GM18520 (cell line): ENCODE data around the gene DNAL4.
"Not testable (repeated sequence)": the region's sequence is repeated elsewhere in the genome, so short reads cannot be mapped to it uniquely, and the experiment has no call there.

ENCODE experiments used
- ATAC-seq: cut with Tn5 transposase; IDR thresholded peaks from one replicate; pipeline ENCODE4 v1.9.1; 2021; ENCODE audit not compliant: unreplicated experiment

Gene DNAL4

DNA sequence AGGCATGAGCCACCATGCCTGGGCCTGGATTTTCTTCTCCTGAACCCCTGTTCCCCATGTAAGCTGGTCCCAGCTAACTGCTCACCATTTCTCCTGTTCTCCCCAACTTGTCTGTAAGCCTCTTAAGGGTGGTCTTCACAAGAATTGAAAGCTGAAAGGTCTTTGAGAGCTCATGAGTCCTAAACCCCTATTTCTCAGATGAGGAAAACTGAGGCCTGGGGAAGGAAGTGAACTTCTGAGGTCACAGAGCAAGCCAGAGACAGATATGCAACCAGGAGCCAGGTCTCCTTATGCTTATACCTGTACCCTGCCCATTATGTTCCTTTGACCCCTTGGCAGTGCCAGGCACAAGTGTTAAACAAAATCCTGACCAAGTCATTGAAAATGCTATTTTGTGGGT, 33.6 kb upstream of the DNAL4 start:
- no peak for ATAC-seq

DNA sequence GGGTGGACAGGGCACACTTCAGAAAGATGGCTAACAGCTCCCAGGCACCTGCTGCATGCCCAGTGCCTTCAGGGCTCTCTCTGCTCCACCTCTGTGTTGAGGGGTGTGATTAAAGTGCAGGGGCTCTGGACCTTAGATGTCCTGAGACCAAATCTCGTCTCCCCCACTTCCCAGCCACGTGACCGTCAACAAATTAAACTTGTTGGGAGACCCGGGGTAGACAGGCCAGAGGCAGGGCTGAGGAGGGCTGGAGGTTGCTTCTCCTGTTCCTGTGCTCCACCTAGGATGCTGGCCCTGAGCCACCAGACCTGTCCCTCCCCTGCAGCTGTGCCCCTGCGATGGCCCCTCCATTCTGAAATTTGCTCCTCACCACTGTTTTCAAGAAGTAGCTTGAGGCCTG, 32.9 kb upstream of the DNAL4 start:
- ATAC-seq, result no peak

DNA sequence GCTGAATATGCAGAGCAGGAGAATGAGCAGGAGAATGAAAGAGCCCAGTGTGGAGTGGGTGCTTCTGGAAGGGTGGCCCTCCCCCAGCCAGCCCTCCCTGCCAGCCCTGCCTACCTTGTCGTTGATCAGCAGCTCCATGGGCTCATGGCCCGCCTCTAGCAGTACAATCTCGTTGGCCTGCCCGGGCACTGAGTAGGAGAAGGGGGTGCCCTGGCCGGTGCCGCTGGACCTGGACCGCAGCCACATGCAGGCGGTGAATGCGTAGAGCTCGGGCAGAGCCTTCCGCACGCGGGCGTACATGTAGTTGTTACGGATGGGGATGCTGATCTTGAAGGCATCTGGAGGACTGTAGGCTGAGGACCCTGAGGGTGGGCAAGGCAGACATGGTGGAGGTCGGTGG, 32.4 kb upstream of the DNAL4 start:
- ATAC-seq, result no peak

DNA sequence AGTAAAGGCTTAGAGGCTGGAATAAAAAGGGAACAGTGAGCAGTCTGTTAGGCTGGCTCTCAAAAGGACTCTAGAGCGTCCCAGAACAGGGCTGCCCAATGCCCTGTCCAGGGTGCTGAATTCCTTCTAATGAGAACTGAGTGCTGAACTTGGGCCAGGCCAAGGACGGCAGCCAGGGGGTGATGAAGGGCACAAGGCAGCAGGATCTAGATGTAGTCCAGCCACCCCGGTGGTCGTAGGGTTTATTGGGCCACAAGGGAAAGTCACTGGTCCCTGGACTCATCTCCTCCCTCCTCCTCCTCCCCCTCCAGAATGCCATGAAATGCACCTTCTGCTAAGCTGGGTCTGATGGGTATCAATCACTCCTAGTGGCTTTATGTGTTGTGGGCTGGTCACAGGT, 30.6 kb upstream of the DNAL4 start:
- ATAC-seq, result no peak

- no peak for ATAC-seq
These were observed 29.7 kb upstream of the DNAL4 start for GRCh38 chr22:38823637-38824036.

- ATAC-seq, result no peak
These were observed 29.1 kb upstream of the DNAL4 start for GRCh38 chr22:38823076-38823475.

DNA sequence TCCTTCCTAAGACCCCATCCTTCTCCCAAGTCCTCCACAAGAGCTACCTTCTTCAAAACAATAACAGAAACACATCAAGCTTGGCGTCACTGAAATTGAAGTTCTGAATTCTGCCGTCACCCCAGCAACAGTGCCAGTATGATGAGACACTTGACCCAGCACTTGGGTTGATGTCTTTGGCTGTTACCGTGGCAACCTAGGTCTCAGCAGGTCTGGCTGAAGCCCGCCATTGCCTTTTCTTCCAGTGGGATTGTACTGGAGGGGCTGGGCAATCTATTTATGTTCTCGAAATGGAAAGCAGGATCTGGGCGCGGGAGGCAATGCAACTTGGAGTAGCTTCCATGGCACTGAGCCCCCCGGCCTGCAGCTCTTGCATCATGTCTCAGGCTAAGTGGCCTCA, 26.1 kb upstream of the DNAL4 start:
- ATAC-seq, result no peak

GRCh38 chr22:38819387-38819940, 25.5 kb upstream of the DNAL4 start:
- ATAC-seq, result no peak

DNA sequence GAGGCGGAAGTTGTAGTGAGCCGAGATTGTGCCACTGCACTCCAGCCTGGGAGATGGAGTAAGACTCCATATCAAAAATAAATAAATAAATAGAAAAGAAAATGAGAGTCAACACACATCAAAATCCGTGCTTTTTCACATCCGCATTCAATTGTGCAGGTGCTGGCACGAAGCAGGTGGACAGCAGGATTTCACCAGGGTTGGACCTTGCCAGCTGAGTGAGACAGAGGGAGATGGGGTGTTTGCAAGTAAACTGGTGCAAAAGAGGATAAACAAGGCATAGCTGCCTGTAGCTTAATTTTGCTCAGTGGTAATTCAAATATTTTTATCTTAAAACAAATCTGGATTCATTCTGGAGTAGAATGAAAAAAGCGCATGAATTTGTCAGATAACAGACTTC, 23.3 kb upstream of the DNAL4 start:
- no peak for ATAC-seq

GRCh38 chr22:38815842-38816241, 21.9 kb upstream of the DNAL4 start:
- ATAC-seq, result no peak

DNA sequence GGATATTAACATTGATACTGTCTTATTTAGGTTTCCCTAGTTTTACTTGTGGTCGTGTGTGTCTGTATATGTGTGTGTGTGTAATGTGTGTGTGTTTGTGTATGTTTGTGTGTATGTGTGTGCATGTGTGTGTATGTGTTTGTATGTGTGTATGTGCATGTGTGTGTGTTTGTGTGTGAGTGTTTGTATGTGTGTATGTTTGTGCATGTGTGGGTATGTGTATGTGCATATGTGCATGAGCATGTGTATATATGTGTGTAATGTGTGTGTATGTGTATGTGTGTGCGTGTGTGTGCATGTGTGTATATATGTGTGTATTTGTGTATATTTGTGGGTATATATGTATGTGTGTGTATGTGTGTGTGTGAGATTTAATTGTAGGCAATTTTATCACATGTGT, 17.3 kb upstream of the DNAL4 start:
- ATAC-seq, result no peak

- not testable (repeated sequence) for ATAC-seq
These were observed 11.2 kb upstream of the DNAL4 start for GRCh38 chr22:38805041-38805593.

DNA sequence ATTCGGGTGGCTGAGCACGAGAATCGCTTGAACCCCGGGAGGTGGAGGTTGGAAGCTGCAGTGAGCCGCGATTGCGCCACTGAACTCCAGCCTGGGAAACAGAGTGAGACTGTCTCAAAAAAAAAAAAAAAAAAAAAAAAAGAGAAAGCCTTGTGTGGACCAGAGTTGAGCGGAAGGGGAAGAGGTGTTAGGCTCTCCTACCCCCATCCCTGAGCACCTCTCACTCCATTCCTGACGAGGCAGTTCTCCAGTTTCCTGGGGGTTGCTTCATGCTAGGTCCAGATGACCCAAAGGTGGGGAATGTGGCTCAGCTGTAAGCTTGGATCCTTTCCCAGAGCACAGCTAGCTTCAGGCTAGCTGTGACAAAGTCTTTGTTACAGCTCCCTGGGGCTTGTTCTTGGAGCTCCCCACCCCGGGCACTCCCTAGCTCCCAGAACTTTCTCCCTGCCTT, 8.8 kb upstream of the DNAL4 start:
- no peak for ATAC-seq

DNA sequence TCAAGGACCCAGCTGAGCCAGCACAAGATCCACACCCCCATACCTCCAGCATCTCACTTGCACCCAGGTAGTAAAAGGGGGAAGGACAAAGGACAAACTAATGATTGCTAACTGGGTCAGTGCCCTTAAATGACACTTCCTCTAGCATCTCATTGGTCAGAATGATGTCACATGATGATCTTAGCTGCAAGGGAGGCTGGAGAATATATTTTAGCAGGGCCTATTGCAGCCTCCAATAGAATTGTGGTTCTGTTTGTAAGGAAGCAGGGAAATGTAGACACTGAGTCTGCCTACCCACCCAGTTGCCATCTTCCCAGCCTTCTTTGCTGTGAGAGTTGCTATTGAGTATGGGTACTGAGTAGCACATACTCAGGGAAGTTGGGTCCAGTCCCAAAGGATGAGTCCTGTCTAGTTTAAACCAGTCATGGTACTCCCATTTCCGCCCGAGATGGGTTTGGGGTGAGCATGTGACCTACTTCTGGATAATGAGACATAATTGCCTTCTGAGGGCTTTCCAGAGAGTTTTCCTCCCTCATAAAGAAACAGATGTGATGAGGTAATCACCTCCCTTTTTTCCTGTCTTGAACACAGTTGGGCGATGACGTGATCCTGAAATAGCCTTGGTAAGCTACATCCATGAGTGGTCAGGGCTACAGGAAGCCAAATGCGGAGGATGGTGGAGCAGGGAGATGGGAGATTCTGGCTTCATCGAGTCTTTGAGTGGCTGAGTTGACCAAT, 5.5 kb upstream of the DNAL4 start:
- ATAC-seq, result no peak

DNA sequence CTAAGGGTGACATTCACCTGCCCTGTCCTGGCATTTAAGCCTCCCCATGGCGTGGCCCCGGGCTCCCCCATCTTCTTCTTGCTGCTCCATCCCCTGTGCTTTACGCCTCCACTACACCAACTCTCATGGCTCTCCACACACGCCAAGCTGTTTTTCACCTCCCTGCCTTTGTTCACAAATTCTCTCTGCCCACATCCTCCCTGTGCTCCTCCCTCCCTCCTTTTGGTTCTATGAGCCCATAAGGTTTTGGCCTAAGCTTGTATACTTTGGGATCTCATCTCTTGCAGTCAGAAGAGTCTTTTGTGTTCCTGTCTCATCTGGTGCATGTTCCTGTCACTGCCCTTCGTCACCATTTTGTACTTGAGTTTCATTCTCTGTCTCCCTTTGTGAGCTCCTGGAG, 4.6 kb upstream of the DNAL4 start:
- ATAC-seq, result no peak

GRCh38 chr22:38796262-38796957, 2.5 kb upstream of the DNAL4 start:
- ATAC-seq, result no peak

DNA sequence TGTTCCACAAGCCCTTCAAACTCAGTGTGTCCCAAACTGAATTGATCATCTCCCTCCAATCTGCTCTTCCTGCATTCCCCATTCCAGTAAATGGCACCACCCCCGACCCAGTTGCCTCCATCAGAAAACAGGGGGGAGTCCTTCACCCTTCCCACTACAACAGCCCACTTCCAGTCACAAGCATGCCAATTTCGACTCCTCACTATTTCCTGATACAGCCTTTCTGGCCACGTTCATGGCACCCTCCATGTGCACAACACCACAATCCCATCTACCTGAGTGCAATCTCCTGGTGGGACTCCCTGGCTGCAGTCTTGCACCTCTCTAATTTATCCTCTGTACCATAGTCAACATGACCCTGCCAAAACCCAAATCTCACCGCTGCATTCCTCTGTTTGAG, 1.6 kb upstream of the DNAL4 start:
- ATAC-seq, result no peak

DNA sequence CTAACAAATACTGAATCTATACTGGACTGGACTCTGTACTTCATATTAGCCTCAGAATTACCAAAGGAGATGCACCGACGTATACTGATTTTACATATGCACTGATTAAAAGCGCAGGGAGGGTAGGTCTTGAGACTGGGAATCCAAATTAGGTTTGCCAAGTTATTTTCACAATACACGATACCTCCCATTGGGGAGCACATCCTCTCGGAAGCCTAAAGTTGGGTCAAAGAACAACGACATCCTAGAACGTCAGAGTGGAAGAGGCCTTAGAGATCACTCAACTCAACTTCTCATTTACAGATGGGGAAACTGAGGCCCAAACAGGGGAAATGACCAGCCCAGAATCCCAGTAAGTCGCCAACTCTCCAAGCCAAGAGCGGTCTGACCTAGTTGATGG, 626 bp downstream of the DNAL4 start:
- ATAC-seq, result no peak

GRCh38 chr22:38792833-38793232, 1.1 kb downstream of the DNAL4 start:
- no peak for ATAC-seq

- no peak for ATAC-seq
These were observed 4.3 kb downstream of the DNAL4 start for GRCh38 chr22:38789606-38790005.

GRCh38 chr22:38788846-38789245, 5.1 kb downstream of the DNAL4 start:
- no peak for ATAC-seq
